MM.1S (cell line): ENCODE data around the gene TRIM7.

Experiments used
- DNase-seq: peaks from one replicate; pipeline ENCODE4 v3.0.0-alpha.2; 2015
- H2AFZ ChIP-seq: fragments of 300-600 bp; sonication (generic); 2 replicates; pipeline ENCODE4 v1.6.0; 2016; ENCODE audit warnings: antibody characterized with exemption, low read length
- H3F3A ChIP-seq: fragments of 300-600 bp; sonication (generic); 2 replicates; pipeline ENCODE4 v1.6.1; 2016; ENCODE audit warnings: mild to moderate bottlenecking, antibody characterized with exemption, low read length, moderate library complexity, mixed read lengths; ENCODE audit not compliant: insufficient read depth
- H3K27ac ChIP-seq: fragments of 300-600 bp; sonication (generic); 2 replicates; pipeline ENCODE4 v1.5.1; 2016; ENCODE audit warnings: mild to moderate bottlenecking, low read length
- H3K27me3 ChIP-seq: fragments of 300-600 bp; sonication (generic); replicated peaks from 2 replicates; pipeline ENCODE4 v1.6.0; 2016; ENCODE audit warnings: low read length; ENCODE audit not compliant: insufficient read depth
- H3K36me3 ChIP-seq: fragments of 300-600 bp; sonication (generic); replicated peaks from 2 replicates; pipeline ENCODE4 v1.6.1; 2016; ENCODE audit warnings: mild to moderate bottlenecking, low read length, mixed read lengths; ENCODE audit not compliant: insufficient read depth
- H3K4me1 ChIP-seq: fragments of 300-600 bp; sonication (generic); 2 replicates; pipeline ENCODE4 v1.6.1; 2016; ENCODE audit warnings: low read length, mixed read lengths
- H3K4me2 ChIP-seq: fragments of 300-600 bp; sonication (generic); 2 replicates; pipeline ENCODE4 v1.6.0; 2016; ENCODE audit warnings: low read depth, low read length
- H3K4me3 ChIP-seq: fragments of 300-600 bp; sonication (generic); 2 replicates; pipeline ENCODE4 v1.5.1; 2016; ENCODE audit warnings: low read length, mixed read lengths
- H3K79me2 ChIP-seq: fragments of 300-600 bp; sonication (generic); 2 replicates; pipeline ENCODE4 v1.6.1; 2016; ENCODE audit warnings: mixed run types, low read length, mixed read lengths
- H3K9ac ChIP-seq: fragments of 300-600 bp; sonication (generic); 2 replicates; pipeline ENCODE4 v1.6.1; 2016; ENCODE audit warnings: low read length, mixed read lengths
- H3K9me2 ChIP-seq: fragments of 300-600 bp; sonication (generic); replicated peaks from 2 replicates; pipeline ENCODE4 v1.6.1; 2016; ENCODE audit warnings: mild to moderate bottlenecking, low read length, mixed read lengths; ENCODE audit not compliant: insufficient read depth
- H3K9me3 ChIP-seq: fragments of 300-600 bp; sonication (generic); replicated peaks from 2 replicates; pipeline ENCODE4 v1.6.1; 2016; ENCODE audit warnings: mild to moderate bottlenecking, low read length, mixed read lengths; ENCODE audit not compliant: insufficient read depth
- H4K20me1 ChIP-seq: fragments of 300-600 bp; sonication (generic); 2 replicates; pipeline ENCODE4 v1.6.1; 2016; ENCODE audit warnings: mild to moderate bottlenecking, low read length, moderate library complexity, mixed read lengths; ENCODE audit not compliant: insufficient read depth
- EZH2 ChIP-seq: fragments of 300-600 bp; sonication (generic); optimal IDR thresholded peaks from 2 replicates; pipeline ENCODE3; 2017; ENCODE audit warnings: low read depth, mild to moderate bottlenecking, antibody characterized with exemption, low read length, mixed read lengths
- EZH2phosphoT487 ChIP-seq: fragments of 300-600 bp; sonication (generic); IDR thresholded peaks from 2 replicates; pipeline ENCODE4 v1.6.1; 2018; ENCODE audit warnings: antibody characterized with exemption, low read length
- TF ChIP-seq, protein P1 (sequence below): fragments of 300-600 bp; sonication (generic); IDR thresholded peaks from 2 replicates; pipeline ENCODE4 v1.5.1; 2016; ENCODE audit warnings: antibody characterized with exemption, low read length, mixed read lengths

The TRIM7 gene

DNA sequence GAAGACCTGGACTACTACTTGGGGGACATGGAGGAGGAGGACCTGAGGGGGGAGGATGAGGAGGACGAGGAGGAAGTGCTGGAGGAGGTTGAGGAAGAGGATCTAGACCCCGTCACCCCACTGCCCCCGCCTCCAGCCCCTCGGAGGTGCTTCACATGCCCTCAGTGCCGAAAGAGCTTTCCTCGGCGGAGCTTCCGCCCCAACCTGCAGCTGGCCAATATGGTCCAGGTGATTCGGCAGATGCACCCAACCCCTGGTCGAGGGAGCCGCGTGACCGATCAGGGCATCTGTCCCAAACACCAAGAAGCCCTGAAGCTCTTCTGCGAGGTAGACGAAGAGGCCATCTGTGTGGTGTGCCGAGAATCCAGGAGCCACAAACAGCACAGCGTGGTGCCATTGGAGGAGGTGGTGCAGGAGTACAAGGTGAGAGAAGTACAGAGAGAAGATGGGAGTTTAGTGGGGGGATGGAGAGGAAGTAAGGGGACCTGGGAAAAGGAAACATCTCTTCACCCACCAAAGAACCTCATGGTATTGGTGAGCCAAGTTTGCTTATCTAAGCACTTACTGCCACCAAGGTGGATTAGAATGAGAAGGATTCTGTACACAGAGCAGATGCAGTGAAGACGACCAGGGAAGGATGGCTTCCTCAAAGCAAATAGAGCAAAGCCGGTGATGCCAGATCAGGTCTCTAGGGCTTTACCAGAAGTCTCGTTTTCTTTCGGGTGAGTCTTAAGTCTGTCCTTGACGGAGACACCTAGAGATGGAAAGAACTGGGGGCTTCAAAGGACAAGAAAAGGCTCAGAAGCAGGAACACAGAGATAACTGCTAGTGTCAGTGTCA is 19.6 kb upstream of the TRIM7 start:
- H3K4me2 ChIP-seq: peak overlapping the region; percentile 98
- no peak overlapping the region; the same call in 1 of the 2 replicates for H3K9ac ChIP-seq
- H3K4me3 ChIP-seq: peak overlapping the region; percentile 90
- H3K36me3 ChIP-seq: no peaks in the 10 kb centered on the region
- H3K9me2 ChIP-seq: no peaks in the 10 kb centered on the region
- H3K4me1 ChIP-seq: peaks cover 16% of the 10 kb centered on the region
- H3F3A ChIP-seq: peaks cover 36% of the 10 kb centered on the region
- H3K79me2 ChIP-seq: peaks cover 16% of the 10 kb centered on the region
- no peak for TF ChIP-seq EZH2phosphoT487
- no peak for TF ChIP-seq EZH2
- TF ChIP-seq, protein P1, sequence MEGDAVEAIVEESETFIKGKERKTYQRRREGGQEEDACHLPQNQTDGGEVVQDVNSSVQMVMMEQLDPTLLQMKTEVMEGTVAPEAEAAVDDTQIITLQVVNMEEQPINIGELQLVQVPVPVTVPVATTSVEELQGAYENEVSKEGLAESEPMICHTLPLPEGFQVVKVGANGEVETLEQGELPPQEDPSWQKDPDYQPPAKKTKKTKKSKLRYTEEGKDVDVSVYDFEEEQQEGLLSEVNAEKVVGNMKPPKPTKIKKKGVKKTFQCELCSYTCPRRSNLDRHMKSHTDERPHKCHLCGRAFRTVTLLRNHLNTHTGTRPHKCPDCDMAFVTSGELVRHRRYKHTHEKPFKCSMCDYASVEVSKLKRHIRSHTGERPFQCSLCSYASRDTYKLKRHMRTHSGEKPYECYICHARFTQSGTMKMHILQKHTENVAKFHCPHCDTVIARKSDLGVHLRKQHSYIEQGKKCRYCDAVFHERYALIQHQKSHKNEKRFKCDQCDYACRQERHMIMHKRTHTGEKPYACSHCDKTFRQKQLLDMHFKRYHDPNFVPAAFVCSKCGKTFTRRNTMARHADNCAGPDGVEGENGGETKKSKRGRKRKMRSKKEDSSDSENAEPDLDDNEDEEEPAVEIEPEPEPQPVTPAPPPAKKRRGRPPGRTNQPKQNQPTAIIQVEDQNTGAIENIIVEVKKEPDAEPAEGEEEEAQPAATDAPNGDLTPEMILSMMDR: no peak
- no peaks in the 10 kb centered on the region for H4K20me1 ChIP-seq
- H2AFZ ChIP-seq: peak overlapping the region; percentile 81
- H3K27ac ChIP-seq: no peak overlapping the region
- no peaks in the 10 kb centered on the region for H3K9me3 ChIP-seq
- no peak for DNase-seq
- H3K27me3 ChIP-seq: no peaks in the 10 kb centered on the region

DNA sequence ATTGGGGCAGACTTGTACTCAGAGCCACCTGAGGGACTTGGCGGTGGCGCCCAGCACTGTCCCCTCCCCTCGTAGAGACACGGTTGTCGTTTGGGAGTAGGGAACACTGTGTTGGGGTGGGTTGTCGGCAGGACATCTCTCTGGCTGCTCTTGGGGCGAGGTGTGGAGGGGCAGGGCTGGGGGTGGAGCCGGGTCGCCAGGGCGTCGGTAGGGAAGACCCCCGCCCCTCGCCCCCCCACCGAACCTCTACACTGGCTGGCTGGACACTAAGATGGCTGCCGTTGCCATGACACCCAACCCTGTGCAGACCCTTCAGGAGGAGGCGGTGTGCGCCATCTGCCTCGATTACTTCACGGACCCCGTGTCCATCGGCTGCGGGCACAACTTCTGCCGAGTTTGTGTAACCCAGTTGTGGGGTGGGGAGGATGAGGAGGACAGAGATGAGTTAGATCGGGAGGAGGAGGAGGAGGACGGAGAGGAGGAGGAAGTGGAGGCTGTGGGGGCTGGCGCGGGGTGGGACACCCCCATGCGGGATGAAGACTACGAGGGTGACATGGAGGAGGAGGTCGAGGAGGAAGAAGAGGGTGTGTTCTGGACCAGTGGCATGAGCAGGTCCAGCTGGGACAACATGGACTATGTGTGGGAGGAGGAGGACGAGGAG is 18.9 kb upstream of the TRIM7 start:
- peaks cover 16% of the 10 kb centered on the region for H3K79me2 ChIP-seq
- peak overlapping the region; percentile 98 for H3K4me2 ChIP-seq
- H3K4me1 ChIP-seq: peaks cover 16% of the 10 kb centered on the region
- H3K9me3 ChIP-seq: no peaks in the 10 kb centered on the region
- peak overlapping the region; percentile 81 for H2AFZ ChIP-seq
- H3F3A ChIP-seq: peaks cover 42% of the 10 kb centered on the region
- H3K9me2 ChIP-seq: no peaks in the 10 kb centered on the region
- H3K27ac ChIP-seq: peak overlapping the region; percentile 97
- no peak for DNase-seq
- TF ChIP-seq, protein P1: no peak
- TF ChIP-seq EZH2phosphoT487: no peak
- TF ChIP-seq EZH2: no peak
- H3K27me3 ChIP-seq: no peaks in the 10 kb centered on the region
- peak overlapping the region; percentile 90 for H3K4me3 ChIP-seq
- H3K9ac ChIP-seq: peak overlapping the region; percentile 84
- no peaks in the 10 kb centered on the region for H3K36me3 ChIP-seq
- no peaks in the 10 kb centered on the region for H4K20me1 ChIP-seq

DNA sequence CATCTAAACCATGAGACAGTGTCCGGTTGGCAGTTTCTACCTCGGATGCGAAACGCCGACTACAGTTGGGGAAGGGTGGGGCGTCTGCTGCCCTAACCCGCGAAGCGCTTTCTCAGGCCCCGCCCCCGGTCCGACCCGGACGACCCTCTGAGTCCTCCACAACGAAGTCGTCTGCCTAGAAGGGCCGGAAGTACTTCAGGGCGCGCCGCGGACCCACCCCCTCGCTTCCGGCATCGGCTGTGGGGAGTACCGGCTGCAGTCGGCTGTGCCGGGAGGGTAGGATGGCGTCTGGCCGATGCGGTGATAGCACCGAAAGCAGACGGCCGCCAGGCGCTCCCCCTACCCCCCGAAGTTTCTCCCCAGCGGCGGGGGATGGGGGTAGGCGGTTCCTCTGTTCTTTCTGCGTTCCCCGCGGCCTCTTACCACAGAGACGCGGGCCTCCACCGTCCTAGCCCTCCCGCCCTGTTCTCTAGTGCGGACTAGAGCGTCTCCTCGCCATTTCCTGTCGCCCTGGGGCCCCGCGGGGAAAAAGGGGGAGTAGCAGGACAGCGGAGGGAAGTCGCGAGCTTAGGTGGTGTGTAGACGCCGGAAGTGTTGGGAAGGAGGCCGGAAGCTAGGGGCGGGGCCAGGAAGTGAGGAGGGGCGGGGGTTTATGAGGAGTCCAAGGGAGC is 18.2 kb upstream of the TRIM7 start, which contains the start of gene TRIM41:
TSS of gene TRIM41 (plus strand) at position 224 of the 671 bp plus-strand sequence. CDS start 719 bp downstream, outside the sequence.
- H3K27me3 ChIP-seq: no peaks in the 10 kb centered on the region
- peak within 1 kb of the TSS; percentile 84 for H3K9ac ChIP-seq
- peak within 1 kb of the TSS; percentile 90 for H3K4me3 ChIP-seq
- peaks cover 16% of the 10 kb centered on the region for H3K4me1 ChIP-seq
- H2AFZ ChIP-seq: peak within 1 kb of the TSS; percentile 81
- H3K9me3 ChIP-seq: no peaks in the 10 kb centered on the region
- peaks cover 48% of the 10 kb centered on the region for H3F3A ChIP-seq
- peak within 1 kb of the TSS; percentile 98 for H3K4me2 ChIP-seq
- peak within 1 kb of the TSS; percentile 97 for H3K27ac ChIP-seq
- no peaks in the 10 kb centered on the region for H4K20me1 ChIP-seq
- TF ChIP-seq, protein P1: 0 out of 2 replicates have a peak, but pooled peaks have one; percentile 12
- TF ChIP-seq EZH2: no peak
- H3K79me2 ChIP-seq: peaks cover 16% of the 10 kb centered on the region
- H3K9me2 ChIP-seq: no peaks in the 10 kb centered on the region
- no peaks in the 10 kb centered on the region for H3K36me3 ChIP-seq
- DNase-seq: peak; percentile 99
